ENCODE measurements around the gene SAMSN1.

DNA sequence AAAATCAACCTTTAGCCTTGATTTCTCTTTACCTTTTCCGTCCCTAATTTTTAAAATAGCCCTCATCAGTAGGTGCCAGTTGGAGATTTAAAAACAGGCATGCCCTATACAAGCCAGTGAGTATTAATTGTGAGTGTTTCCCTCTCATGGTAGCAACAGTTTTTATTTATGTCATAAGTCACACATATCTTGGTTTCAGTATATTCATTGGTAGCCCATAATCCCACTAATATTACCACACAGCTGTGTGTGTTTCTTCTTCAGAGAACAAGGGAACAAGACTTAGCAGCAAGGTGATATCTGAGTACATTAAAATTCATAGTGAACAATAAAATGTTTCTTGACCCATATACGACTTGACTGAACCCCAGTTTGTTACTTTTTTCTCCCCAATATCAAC, 94.6 kb downstream of the SAMSN1 start:
- TF ChIP-seq, protein P1, sequence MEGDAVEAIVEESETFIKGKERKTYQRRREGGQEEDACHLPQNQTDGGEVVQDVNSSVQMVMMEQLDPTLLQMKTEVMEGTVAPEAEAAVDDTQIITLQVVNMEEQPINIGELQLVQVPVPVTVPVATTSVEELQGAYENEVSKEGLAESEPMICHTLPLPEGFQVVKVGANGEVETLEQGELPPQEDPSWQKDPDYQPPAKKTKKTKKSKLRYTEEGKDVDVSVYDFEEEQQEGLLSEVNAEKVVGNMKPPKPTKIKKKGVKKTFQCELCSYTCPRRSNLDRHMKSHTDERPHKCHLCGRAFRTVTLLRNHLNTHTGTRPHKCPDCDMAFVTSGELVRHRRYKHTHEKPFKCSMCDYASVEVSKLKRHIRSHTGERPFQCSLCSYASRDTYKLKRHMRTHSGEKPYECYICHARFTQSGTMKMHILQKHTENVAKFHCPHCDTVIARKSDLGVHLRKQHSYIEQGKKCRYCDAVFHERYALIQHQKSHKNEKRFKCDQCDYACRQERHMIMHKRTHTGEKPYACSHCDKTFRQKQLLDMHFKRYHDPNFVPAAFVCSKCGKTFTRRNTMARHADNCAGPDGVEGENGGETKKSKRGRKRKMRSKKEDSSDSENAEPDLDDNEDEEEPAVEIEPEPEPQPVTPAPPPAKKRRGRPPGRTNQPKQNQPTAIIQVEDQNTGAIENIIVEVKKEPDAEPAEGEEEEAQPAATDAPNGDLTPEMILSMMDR (conservative IDR thresholded peaks at IDR 0.05; ENCODE audit: low read depth in 2 of 2), result no peak
- TF ChIP-seq, protein P2, sequence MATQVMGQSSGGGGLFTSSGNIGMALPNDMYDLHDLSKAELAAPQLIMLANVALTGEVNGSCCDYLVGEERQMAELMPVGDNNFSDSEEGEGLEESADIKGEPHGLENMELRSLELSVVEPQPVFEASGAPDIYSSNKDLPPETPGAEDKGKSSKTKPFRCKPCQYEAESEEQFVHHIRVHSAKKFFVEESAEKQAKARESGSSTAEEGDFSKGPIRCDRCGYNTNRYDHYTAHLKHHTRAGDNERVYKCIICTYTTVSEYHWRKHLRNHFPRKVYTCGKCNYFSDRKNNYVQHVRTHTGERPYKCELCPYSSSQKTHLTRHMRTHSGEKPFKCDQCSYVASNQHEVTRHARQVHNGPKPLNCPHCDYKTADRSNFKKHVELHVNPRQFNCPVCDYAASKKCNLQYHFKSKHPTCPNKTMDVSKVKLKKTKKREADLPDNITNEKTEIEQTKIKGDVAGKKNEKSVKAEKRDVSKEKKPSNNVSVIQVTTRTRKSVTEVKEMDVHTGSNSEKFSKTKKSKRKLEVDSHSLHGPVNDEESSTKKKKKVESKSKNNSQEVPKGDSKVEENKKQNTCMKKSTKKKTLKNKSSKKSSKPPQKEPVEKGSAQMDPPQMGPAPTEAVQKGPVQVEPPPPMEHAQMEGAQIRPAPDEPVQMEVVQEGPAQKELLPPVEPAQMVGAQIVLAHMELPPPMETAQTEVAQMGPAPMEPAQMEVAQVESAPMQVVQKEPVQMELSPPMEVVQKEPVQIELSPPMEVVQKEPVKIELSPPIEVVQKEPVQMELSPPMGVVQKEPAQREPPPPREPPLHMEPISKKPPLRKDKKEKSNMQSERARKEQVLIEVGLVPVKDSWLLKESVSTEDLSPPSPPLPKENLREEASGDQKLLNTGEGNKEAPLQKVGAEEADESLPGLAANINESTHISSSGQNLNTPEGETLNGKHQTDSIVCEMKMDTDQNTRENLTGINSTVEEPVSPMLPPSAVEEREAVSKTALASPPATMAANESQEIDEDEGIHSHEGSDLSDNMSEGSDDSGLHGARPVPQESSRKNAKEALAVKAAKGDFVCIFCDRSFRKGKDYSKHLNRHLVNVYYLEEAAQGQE (IDR thresholded peaks at IDR 0.05; ENCODE audit: unreplicated experiment), result no peak
- no peak for TF ChIP-seq POLR2AphosphoS5 (IDR thresholded peaks at IDR 0.05; ENCODE audit: low read depth)
- TF ChIP-seq EZH2 (IDR thresholded peaks at IDR 0.05; ENCODE audit: low read depth, unreplicated experiment), result no peak
- TF ChIP-seq EZH2phosphoT487 (IDR thresholded peaks at IDR 0.05; ENCODE audit: unreplicated experiment), result no peak
- no peak for TF ChIP-seq NANOG (IDR thresholded peaks at IDR 0.05; ENCODE audit: borderline replicate concordance)
- TF ChIP-seq CREB1 (CRISPR knock-in tag; IDR thresholded peaks at IDR 0.05; ENCODE audit: low read depth), result no peak
- TF ChIP-seq ZNF331 (CRISPR knock-in tag; IDR thresholded peaks at IDR 0.05; ENCODE audit: low read depth), result no peak
